NCI-H1417 treated with DMSO at 0.1 percent for 48 hours (cell line): ENCODE measurements around the gene SSTR4.

Source experiments
- DNase-seq: peaks from one replicate; lab custom pipeline; 2025; lab: John Stamatoyannopoulos, UW

Gene SSTR4

GRCh38 chr20:23086931-23087411 lies 51.9 kb downstream of the SSTR4 start:
- no peak for DNase-seq

- no peak for DNase-seq
Measured at GRCh38 chr20:23087587-23088251, 52.6 kb downstream of the SSTR4 start.
